Erythroblast (primary cell): ENCODE data around the gene HDHD5.

Experiments
- GATA1 ChIP-seq: IDR thresholded peaks from 2 replicates; pipeline ENCODE4 v1.6.1; 2011; ENCODE audit warnings: low read depth, mild to moderate bottlenecking, control low read depth, low read length, moderate library complexity
- POLR2A ChIP-seq: IDR thresholded peaks from 2 replicates; pipeline ENCODE4 v1.6.1; 2011; ENCODE audit warnings: mild to moderate bottlenecking, low read length

DNA sequence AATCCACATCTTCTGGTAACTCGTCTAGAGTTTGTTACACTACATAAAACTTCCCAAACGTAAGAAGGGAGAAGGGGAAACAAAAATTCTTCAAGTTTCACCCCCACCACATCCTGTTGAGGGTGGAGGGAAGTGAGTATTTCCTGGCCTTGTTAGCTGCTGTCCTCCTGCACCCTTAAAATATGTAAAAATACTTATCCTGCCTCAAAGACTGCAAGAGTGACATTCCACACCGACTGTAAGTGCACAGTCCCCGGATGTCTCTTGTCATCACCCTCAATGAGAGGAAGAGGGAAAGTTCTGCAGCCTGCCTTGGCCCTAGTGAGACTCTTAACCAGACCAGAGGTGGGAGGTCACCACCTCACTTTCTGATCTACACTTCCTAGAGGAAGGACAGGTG, 41.2 kb downstream of the HDHD5 start:
- TF ChIP-seq POLR2A (no peak), GATA1 (no peak)
